PC-9 (cell line): ENCODE data around the gene PLXDC1. TPM values are rescaled to one million over a fixed set of nuclear protein-coding genes. Genes with fewer than 3 reads are reported as not detected.

ENCODE experiments used
- BruUV-seq: library from RNA; stranded (reverse); fragments of 400-500 nt; replicated peaks from 2 replicates; lab custom pipeline; 2021; lab: Mats Ljungman, UMichigan
- CTCF ChIA-PET: fragments of 300-600 bp; sonication (Branson Sonifier 250); formaldehyde crosslinking; loops from one replicate; lab custom pipeline; 2022; ENCODE audit warnings: antibody characterized with exemption; lab: Charles Lee
- POLR2A ChIA-PET: fragments of 300-600 bp; sonication (Branson Sonifier 250); formaldehyde crosslinking; loops from one replicate; lab custom pipeline; 2022; ENCODE audit warnings: antibody characterized with exemption; ENCODE audit not compliant: unreplicated experiment; lab: Charles Lee
- DNase-seq, 2 experiments: peaks; one replicate each; pipeline versions ENCODE4 v3.0.0 to v3.0.0-alpha.2; 2015 to 2022; ENCODE audit warnings: mixed read lengths in 1 of 2
- H2AFZ ChIP-seq: fragments of 200-600 bp; sonication (generic); 2 replicates; pipeline ENCODE4 v1.8.1; 2017; ENCODE audit warnings: antibody characterized with exemption
- H3F3A ChIP-seq: fragments of 200-600 bp; sonication (generic); 2 replicates; pipeline ENCODE4 v1.8.1; 2017; ENCODE audit warnings: antibody characterized with exemption, mild to moderate bottlenecking, low read depth; ENCODE audit not compliant: insufficient read depth
- H3K27ac ChIP-seq: fragments of 200-600 bp; sonication (generic); 2 replicates; pipeline ENCODE4 v1.6.1; 2016; ENCODE audit warnings: mixed run types
- H3K27me3 ChIP-seq: fragments of 200-600 bp; sonication (generic); 2 replicates; pipeline ENCODE4 v1.6.1; 2016; ENCODE audit warnings: low read depth, mixed run types; ENCODE audit not compliant: insufficient read depth
- H3K36me3 ChIP-seq: fragments of 200-600 bp; sonication (generic); 2 replicates; pipeline ENCODE4 v1.6.1; 2016; ENCODE audit warnings: low read depth, mixed run types
- H3K4me1 ChIP-seq: fragments of 200-600 bp; sonication (generic); replicated peaks from 2 replicates; pipeline ENCODE4 v1.6.1; 2016; ENCODE audit warnings: mixed run types; ENCODE audit not compliant: insufficient read depth
- H3K4me2 ChIP-seq: fragments of 200-600 bp; sonication (generic); 2 replicates; pipeline ENCODE4 v1.6.1; 2017; ENCODE audit warnings: mixed run types
- H3K4me3 ChIP-seq: fragments of 200-600 bp; sonication (generic); 2 replicates; pipeline ENCODE4 v1.6.1; 2016; ENCODE audit warnings: mixed run types
- H3K79me2 ChIP-seq: fragments of 200-600 bp; sonication (generic); 2 replicates; pipeline ENCODE4 v1.6.1; 2017; ENCODE audit warnings: low read depth, mixed run types
- H3K9me2 ChIP-seq: fragments of 200-600 bp; sonication (generic); 2 replicates; pipeline ENCODE4 v1.8.1; 2017; ENCODE audit warnings: mild to moderate bottlenecking; ENCODE audit not compliant: insufficient read depth
- H3K9me3 ChIP-seq: fragments of 200-600 bp; sonication (generic); 2 replicates; pipeline ENCODE4 v1.8.1; 2016; ENCODE audit warnings: low read depth; ENCODE audit not compliant: insufficient read depth
- H4K20me1 ChIP-seq: fragments of 200-600 bp; sonication (generic); 2 replicates; pipeline ENCODE4 v1.8.1; 2017; ENCODE audit not compliant: insufficient read depth
- EZH2 ChIP-seq: fragments of 200-600 bp; sonication (generic); IDR thresholded peaks from 2 replicates; pipeline ENCODE4 v1.8.0; 2017; ENCODE audit warnings: antibody characterized with exemption, low read depth
- intact Hi-C: fragments of 100-400 bp; cut with micrococcal nuclease; formaldehyde crosslinking; loops from one replicate; pipeline ENCODE4 v1.10.0; 2022; ENCODE audit not compliant: unreplicated experiment
- total RNA-seq: library from RNA; stranded (reverse); gene quantifications from 2 replicates; pipeline ENCODE4 v1.2.3, GENCODE V29; 2021
- TF ChIP-seq, protein P1 (sequence below): fragments of 200-600 bp; sonication (generic); conservative IDR thresholded peaks from 2 replicates; pipeline ENCODE4 v1.6.1; 2017; ENCODE audit warnings: mixed run types, antibody characterized with exemption, mild to moderate bottlenecking, moderate library complexity

The PLXDC1 gene
- total RNA-seq, 1 experiment from 2014 or later = 2.5 TPM

DNA sequence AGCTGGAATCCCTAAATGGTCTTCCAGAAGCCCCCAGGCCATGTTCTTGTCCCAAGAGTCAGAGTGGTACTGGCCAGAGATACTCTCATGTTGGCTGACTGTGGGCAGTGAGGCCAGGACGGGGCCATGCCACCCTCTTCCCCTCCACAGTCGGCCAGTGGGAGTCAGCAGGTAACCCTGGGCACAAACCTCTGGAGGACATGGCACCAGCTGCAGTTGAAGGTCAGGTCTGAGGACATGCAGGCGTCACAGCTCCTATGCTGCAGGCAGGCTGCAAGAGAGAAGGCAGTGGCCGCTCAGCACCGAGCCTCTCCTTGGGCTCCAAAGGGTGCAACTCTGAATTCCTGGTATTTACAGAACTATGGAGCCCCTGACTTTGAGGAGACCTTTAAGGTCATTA lies 68.2 kb downstream of the PLXDC1 start:
- TF ChIP-seq, protein P1, sequence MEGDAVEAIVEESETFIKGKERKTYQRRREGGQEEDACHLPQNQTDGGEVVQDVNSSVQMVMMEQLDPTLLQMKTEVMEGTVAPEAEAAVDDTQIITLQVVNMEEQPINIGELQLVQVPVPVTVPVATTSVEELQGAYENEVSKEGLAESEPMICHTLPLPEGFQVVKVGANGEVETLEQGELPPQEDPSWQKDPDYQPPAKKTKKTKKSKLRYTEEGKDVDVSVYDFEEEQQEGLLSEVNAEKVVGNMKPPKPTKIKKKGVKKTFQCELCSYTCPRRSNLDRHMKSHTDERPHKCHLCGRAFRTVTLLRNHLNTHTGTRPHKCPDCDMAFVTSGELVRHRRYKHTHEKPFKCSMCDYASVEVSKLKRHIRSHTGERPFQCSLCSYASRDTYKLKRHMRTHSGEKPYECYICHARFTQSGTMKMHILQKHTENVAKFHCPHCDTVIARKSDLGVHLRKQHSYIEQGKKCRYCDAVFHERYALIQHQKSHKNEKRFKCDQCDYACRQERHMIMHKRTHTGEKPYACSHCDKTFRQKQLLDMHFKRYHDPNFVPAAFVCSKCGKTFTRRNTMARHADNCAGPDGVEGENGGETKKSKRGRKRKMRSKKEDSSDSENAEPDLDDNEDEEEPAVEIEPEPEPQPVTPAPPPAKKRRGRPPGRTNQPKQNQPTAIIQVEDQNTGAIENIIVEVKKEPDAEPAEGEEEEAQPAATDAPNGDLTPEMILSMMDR = no peak
- TF ChIP-seq EZH2 = no peak
- no peak overlapping the region for H3K27ac ChIP-seq
- no peak overlapping the region for H3K4me2 ChIP-seq
- no TSS peak for BruUV-seq
- H4K20me1 ChIP-seq = no peaks in the 10 kb centered on the region
- H3K9me2 ChIP-seq = no peaks in the 10 kb centered on the region
- no peak overlapping the region for H2AFZ ChIP-seq
- ChIA-PET POLR2A (interaction anchor here (0.6 kb wide), 1 partner anchor 162 kb away, joined by 3 read pairs; no protein-coding TSS in a partner anchor), CTCF (interaction anchor here (1.0 kb wide), 1 partner anchor 100 kb away, joined by 5 read pairs; no protein-coding TSS in a partner anchor)
- H3K9me3 ChIP-seq = no peaks in the 10 kb centered on the region
- H3K27me3 ChIP-seq = no peaks in the 10 kb centered on the region
- no peak for DNase-seq
- H3K79me2 ChIP-seq = no peaks in the 10 kb centered on the region
- intact Hi-C loops = no loop called here
- no peaks in the 10 kb centered on the region for H3K4me1 ChIP-seq
- H3K4me3 ChIP-seq = no peak overlapping the region
- H3K36me3 ChIP-seq = no peaks in the 10 kb centered on the region
- no peaks in the 10 kb centered on the region for H3F3A ChIP-seq

DNA sequence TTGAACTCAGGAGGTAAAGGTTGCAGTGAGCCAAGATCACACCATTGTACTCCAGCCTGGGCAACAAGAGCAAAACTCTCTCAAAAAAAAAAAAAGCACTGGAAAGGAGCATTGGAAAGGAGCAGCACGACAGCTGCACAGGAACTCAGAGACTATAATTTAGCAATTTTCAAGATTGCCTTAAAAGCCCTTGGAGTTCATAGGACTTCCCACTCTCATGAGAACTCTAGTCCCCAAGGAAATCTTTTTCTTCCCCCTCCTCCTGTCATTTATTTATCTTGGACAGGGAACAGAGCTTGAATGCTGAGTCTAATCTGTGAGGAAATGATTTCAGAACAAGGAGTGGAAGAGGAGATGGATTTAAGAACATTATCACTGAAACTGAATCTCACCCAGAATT lies 69.0 kb downstream of the PLXDC1 start:
- no peaks in the 10 kb centered on the region for H3K79me2 ChIP-seq
- H3K4me1 ChIP-seq = no peaks in the 10 kb centered on the region
- no peak overlapping the region for H3K27ac ChIP-seq
- no peak overlapping the region for H2AFZ ChIP-seq
- ChIA-PET POLR2A (interaction anchor here (0.6 kb wide), 1 partner anchor 161 kb away, joined by 3 read pairs; no protein-coding TSS in a partner anchor), CTCF (interaction anchor here (1.0 kb wide), 1 partner anchor 99 kb away, joined by 5 read pairs; no protein-coding TSS in a partner anchor)
- intact Hi-C loops = no loop called here
- no TSS peak for BruUV-seq
- H3K27me3 ChIP-seq = no peaks in the 10 kb centered on the region
- H3K36me3 ChIP-seq = no peaks in the 10 kb centered on the region
- H3K9me3 ChIP-seq = no peaks in the 10 kb centered on the region
- H3F3A ChIP-seq = no peaks in the 10 kb centered on the region
- no peaks in the 10 kb centered on the region for H4K20me1 ChIP-seq
- no peak overlapping the region for H3K4me2 ChIP-seq
- DNase-seq = no peak
- H3K4me3 ChIP-seq = no peak overlapping the region
- TF ChIP-seq EZH2 = no peak
- TF ChIP-seq, protein P1 = no peak
- H3K9me2 ChIP-seq = no peaks in the 10 kb centered on the region

DNA sequence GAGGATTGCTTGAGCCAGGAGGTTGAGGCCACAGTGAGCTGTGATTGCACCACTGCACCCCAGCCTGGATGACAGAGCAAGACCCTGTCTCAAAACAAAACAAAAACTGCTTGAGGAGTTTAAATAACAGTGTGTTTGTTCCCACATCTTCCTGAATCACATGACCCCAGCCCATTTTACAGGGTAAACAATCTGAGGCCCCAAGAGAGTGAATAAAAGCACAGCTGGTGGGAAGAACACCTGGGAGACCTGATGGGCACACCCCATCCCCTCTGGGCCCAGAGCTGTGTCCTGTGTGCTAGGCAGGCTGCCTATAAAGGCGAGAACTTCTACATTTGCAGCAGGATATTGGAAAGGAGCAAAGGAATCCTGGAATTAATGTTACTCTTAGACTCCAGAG lies 69.6 kb downstream of the PLXDC1 start:
- Histone ChIP-seq H3K79me2 (no peaks in the 10 kb centered on the region), H3K36me3 (no peaks in the 10 kb centered on the region), H3K9me2 (no peaks in the 10 kb centered on the region), H2AFZ (no peak overlapping the region), H3K27me3 (no peaks in the 10 kb centered on the region), H3K4me2 (no peak overlapping the region), H3K4me3 (no peak overlapping the region), H3K4me1 (no peaks in the 10 kb centered on the region), H3K27ac (no peak overlapping the region), H3F3A (no peaks in the 10 kb centered on the region), H4K20me1 (no peaks in the 10 kb centered on the region), H3K9me3 (no peaks in the 10 kb centered on the region)
- no peak for DNase-seq
- CTCF ChIA-PET = no interaction called here
- POLR2A ChIA-PET = no interaction called here
- no peak for TF ChIP-seq EZH2
- TF ChIP-seq, protein P1 = no peak
- BruUV-seq = no TSS peak
- intact Hi-C loops = no loop called here
